ENCODE measurements around the gene MSLN.

DNA sequence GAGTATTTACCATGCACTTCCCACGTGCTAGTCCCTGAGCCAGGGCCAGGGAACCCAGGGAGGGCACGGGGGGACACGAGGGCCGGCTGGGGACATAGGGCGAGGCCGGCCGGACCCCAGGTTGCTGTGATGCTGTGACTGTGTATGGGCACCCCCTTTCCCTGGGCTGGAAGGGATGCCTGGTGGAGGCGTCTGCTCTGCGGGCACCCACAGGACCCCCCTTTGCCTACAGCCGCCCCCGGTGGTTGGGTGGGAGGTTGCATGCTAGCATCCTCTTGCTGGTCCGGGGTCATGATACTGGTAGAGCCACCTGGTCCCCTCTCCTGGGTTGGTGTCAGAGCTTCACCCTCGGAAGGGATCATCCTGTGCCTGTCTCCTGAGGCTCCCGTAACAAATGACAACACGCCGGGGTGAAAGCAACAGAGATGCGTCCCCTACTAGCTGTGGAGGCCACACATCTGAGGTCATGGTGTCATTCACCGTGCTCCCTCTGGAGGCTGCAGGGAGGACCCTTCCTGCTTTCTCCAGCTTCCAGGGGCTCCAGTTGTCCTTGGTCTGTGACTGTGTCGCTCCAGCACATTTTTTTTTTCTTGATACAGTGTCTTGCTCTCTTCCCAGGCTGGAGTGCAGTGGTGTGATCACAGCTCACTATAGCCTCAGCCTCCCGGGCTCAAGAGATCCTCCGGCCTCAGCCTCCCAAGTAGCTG, 16.6 kb upstream of the MSLN start:
- TF ChIP-seq, protein P1, sequence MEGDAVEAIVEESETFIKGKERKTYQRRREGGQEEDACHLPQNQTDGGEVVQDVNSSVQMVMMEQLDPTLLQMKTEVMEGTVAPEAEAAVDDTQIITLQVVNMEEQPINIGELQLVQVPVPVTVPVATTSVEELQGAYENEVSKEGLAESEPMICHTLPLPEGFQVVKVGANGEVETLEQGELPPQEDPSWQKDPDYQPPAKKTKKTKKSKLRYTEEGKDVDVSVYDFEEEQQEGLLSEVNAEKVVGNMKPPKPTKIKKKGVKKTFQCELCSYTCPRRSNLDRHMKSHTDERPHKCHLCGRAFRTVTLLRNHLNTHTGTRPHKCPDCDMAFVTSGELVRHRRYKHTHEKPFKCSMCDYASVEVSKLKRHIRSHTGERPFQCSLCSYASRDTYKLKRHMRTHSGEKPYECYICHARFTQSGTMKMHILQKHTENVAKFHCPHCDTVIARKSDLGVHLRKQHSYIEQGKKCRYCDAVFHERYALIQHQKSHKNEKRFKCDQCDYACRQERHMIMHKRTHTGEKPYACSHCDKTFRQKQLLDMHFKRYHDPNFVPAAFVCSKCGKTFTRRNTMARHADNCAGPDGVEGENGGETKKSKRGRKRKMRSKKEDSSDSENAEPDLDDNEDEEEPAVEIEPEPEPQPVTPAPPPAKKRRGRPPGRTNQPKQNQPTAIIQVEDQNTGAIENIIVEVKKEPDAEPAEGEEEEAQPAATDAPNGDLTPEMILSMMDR (IDR thresholded peaks at IDR 0.05), result no peak
- TF ChIP-seq POLR2A (IDR thresholded peaks at IDR 0.05; ENCODE audit: low read depth) (no peak), POLR2AphosphoS5 (IDR thresholded peaks at IDR 0.05) (no peak), EP300 (IDR thresholded peaks at IDR 0.05) (no peak)

All from esophagus muscularis mucosa (tissue), 4 donors.